GM23248 (cell line): ENCODE results near the gene TRPM3. TPM values are rescaled to one million over a fixed set of nuclear protein-coding genes. Genes with fewer than 3 reads are reported as not detected.

Experiments used
- DNase-seq: peaks from one replicate; pipeline ENCODE4 v3.0.0-alpha.2; 2015
- H2AFZ ChIP-seq: fragments of 200-600 bp; sonication (generic); 2 replicates; pipeline ENCODE4 v1.6.1; 2016; ENCODE audit warnings: antibody characterized with exemption
- H3F3A ChIP-seq: fragments of 200-600 bp; sonication (generic); 2 replicates; pipeline ENCODE4 v1.6.1; 2016; ENCODE audit warnings: mild to moderate bottlenecking, antibody characterized with exemption, mixed run types; ENCODE audit not compliant: insufficient read depth
- H3K27ac ChIP-seq: fragments of 200-600 bp; sonication (generic); 2 replicates; pipeline ENCODE4 v1.5.1; 2016; ENCODE audit warnings: mild to moderate bottlenecking
- H3K27me3 ChIP-seq: fragments of 200-600 bp; sonication (generic); replicated peaks from 2 replicates; pipeline ENCODE4 v1.6.1; 2016; ENCODE audit warnings: mild to moderate bottlenecking; ENCODE audit not compliant: insufficient read depth
- H3K36me3 ChIP-seq: fragments of 200-600 bp; sonication (generic); 2 replicates; pipeline ENCODE4 v1.6.1; 2016; ENCODE audit warnings: low read depth, mild to moderate bottlenecking
- H3K4me1 ChIP-seq: fragments of 200-600 bp; sonication (generic); 2 replicates; pipeline ENCODE4 v1.6.1; 2016; ENCODE audit warnings: mild to moderate bottlenecking; ENCODE audit not compliant: insufficient read depth
- H3K4me2 ChIP-seq: fragments of 200-600 bp; sonication (generic); one replicate; pipeline ENCODE4 v1.6.1; 2016; ENCODE audit warnings: mild to moderate bottlenecking; ENCODE audit not compliant: unreplicated experiment
- H3K4me3 ChIP-seq: fragments of 200-600 bp; sonication (generic); 2 replicates; pipeline ENCODE4 v1.5.1; 2016; ENCODE audit warnings: mild to moderate bottlenecking
- H3K79me2 ChIP-seq: fragments of 200-600 bp; sonication (generic); 2 replicates; pipeline ENCODE4 v1.6.1; 2016; ENCODE audit warnings: mild to moderate bottlenecking; ENCODE audit not compliant: insufficient read depth
- H3K9ac ChIP-seq: fragments of 200-600 bp; sonication (generic); 2 replicates; pipeline ENCODE4 v1.6.1; 2016; ENCODE audit warnings: mild to moderate bottlenecking
- H3K9me2 ChIP-seq: fragments of 200-600 bp; sonication (generic); 2 replicates; pipeline ENCODE4 v1.6.1; 2016; ENCODE audit warnings: mixed run types, mild to moderate bottlenecking, moderate library complexity; ENCODE audit not compliant: insufficient read depth
- H3K9me3 ChIP-seq: fragments of 200-600 bp; sonication (generic); one replicate; pipeline ENCODE4 v1.6.1; 2017; ENCODE audit warnings: low read depth
- H4K20me1 ChIP-seq: fragments of 200-600 bp; sonication (generic); 2 replicates; pipeline ENCODE4 v1.6.0; 2016; ENCODE audit not compliant: insufficient read depth
- EZH2 ChIP-seq: fragments of 200-600 bp; sonication (generic); IDR thresholded peaks from 2 replicates; pipeline ENCODE4 v1.6.1; 2018; ENCODE audit warnings: antibody characterized with exemption, mild to moderate bottlenecking; ENCODE audit not compliant: insufficient read depth, poor library complexity, severe bottlenecking
- EZH2phosphoT487 ChIP-seq: fragments of 200-600 bp; sonication (generic); IDR thresholded peaks from 2 replicates; pipeline ENCODE4 v1.6.1; 2018; ENCODE audit warnings: antibody characterized with exemption, moderate library complexity, mild to moderate bottlenecking, low read depth; ENCODE audit not compliant: insufficient read depth
- WGBS, 2 experiments: methylation state at CpG; one replicate each; pipeline ENCODE4 v1.1.6; 2015 to 2017; ENCODE audit warnings: low lambda C conversion rate in 2 of 2, low coverage in 1 of 2; ENCODE audit errors: missing lambda C conversion rate in 2 of 2; 5-methylcytosine and 5-hydroxymethylcytosine counted together
- in situ Hi-C: fragments of 300-500 bp; cut with MboI; formaldehyde crosslinking; loops from 2 replicates; pipeline ENCODE4 v1.15.0; 2020
- polyA plus RNA-seq: library from polyadenylated mRNA; unstranded; fragments of >200 nt; fragmentation: Nextera tagmentation; extraction: Ambion mirVana; gene quantifications from 2 replicates; pipeline ENCODE4 v1.2.1, GENCODE V29; 2016
- total RNA-seq: library from RNA; depleted of rRNA; stranded (reverse); fragments of >200 nt; shearing (Covaris generic); gene quantifications from 2 replicates; pipeline ENCODE4 v1.2.3, GENCODE V29; 2014

TRPM3 gene
- total and polyA plus RNA-seq, 2 experiments from 2014 or later: not detected

- Histone ChIP-seq H3K27ac (no peak overlapping the region), H3K27me3 (no peaks in the 10 kb centered on the region), H3F3A (no peaks in the 10 kb centered on the region), H3K79me2 (no peaks in the 10 kb centered on the region), H3K9ac (no peak overlapping the region), H3K9me2 (no peaks in the 10 kb centered on the region), H3K36me3 (no peaks in the 10 kb centered on the region), H2AFZ (no peak overlapping the region), H3K4me1 (no peaks in the 10 kb centered on the region), H3K4me3 (no peak overlapping the region), H3K9me3 (no peaks in the 10 kb centered on the region), H3K4me2 (no peak overlapping the region), H4K20me1 (no peaks in the 10 kb centered on the region)
- WGBS, 2 experiments: 25 to 49% methylated on average over 1 of the region's 1 CpG
- in situ Hi-C loops: loop anchor here (10.0 kb wide), 1 partner anchor 92 kb away; no protein-coding TSS in a partner anchor
- TF ChIP-seq EZH2 (no peak), EZH2phosphoT487 (no peak)
- DNase-seq: no peak
These were observed 618.7 kb downstream of the TRPM3 start for GRCh38 chr9:70502690-70503089.

- Histone ChIP-seq H3K4me2 (no peak overlapping the region), H3K9me3 (no peaks in the 10 kb centered on the region), H3K9ac (no peak overlapping the region), H3K36me3 (no peaks in the 10 kb centered on the region), H3K79me2 (no peaks in the 10 kb centered on the region), H2AFZ (no peak overlapping the region), H3K4me1 (no peaks in the 10 kb centered on the region), H3K4me3 (no peak overlapping the region), H3K27ac (no peak overlapping the region), H3K9me2 (no peaks in the 10 kb centered on the region), H3F3A (no peaks in the 10 kb centered on the region), H3K27me3 (no peaks in the 10 kb centered on the region), H4K20me1 (no peaks in the 10 kb centered on the region)
- TF ChIP-seq EZH2phosphoT487: no peak
- no peak for TF ChIP-seq EZH2
- in situ Hi-C loops: loop anchor here (10.0 kb wide), 1 partner anchor 94 kb away; no protein-coding TSS in a partner anchor
- DNase-seq: no peak
- 8 to 14% methylated on average over 1 of the region's 1 CpG for WGBS, 2 experiments
These were observed 620.6 kb downstream of the TRPM3 start for GRCh38 chr9:70500793-70501192.

GRCh38 chr9:70499621-70500020, 621.8 kb downstream of the TRPM3 start:
- Histone ChIP-seq H3K27me3 (no peaks in the 10 kb centered on the region), H3K4me1 (no peaks in the 10 kb centered on the region), H3K9me3 (no peaks in the 10 kb centered on the region), H3K4me3 (no peak overlapping the region), H4K20me1 (no peaks in the 10 kb centered on the region), H3K9ac (no peak overlapping the region), H3K36me3 (no peaks in the 10 kb centered on the region), H3K4me2 (no peak overlapping the region), H3K27ac (no peak overlapping the region), H3K79me2 (no peaks in the 10 kb centered on the region), H3K9me2 (no peaks in the 10 kb centered on the region), H2AFZ (no peak overlapping the region), H3F3A (no peaks in the 10 kb centered on the region)
- TF ChIP-seq EZH2phosphoT487 (no peak), EZH2 (no peak)
- 21 to 27% methylated on average over 1 of the region's 1 CpG for WGBS, 2 experiments
- DNase-seq: no peak
- in situ Hi-C loops: loop anchor here (10.0 kb wide), 1 partner anchor 95 kb away; no protein-coding TSS in a partner anchor

GRCh38 chr9:70498866-70499265, 622.6 kb downstream of the TRPM3 start:
- Histone ChIP-seq H4K20me1 (no peaks in the 10 kb centered on the region), H3K9ac (no peak overlapping the region), H3K27ac (no peak overlapping the region), H2AFZ (no peak overlapping the region), H3K9me3 (no peaks in the 10 kb centered on the region), H3K4me2 (no peak overlapping the region), H3K9me2 (no peaks in the 10 kb centered on the region), H3K36me3 (no peaks in the 10 kb centered on the region), H3K27me3 (no peaks in the 10 kb centered on the region), H3K79me2 (no peaks in the 10 kb centered on the region), H3K4me3 (no peak overlapping the region), H3F3A (no peaks in the 10 kb centered on the region), H3K4me1 (no peaks in the 10 kb centered on the region)
- WGBS, 2 experiments: 88 to 89% methylated on average over 3 of the region's 3 CpGs
- in situ Hi-C loops: no loop called here
- no peak for TF ChIP-seq EZH2
- no peak for TF ChIP-seq EZH2phosphoT487
- DNase-seq: no peak

GRCh38 chr9:70496244-70496643, 625.2 kb downstream of the TRPM3 start:
- no peak overlapping the region for H2AFZ ChIP-seq
- no peaks in the 10 kb centered on the region for H3K4me1 ChIP-seq
- H3K27me3 ChIP-seq: no peaks in the 10 kb centered on the region
- no peaks in the 10 kb centered on the region for H3K9me3 ChIP-seq
- no peaks in the 10 kb centered on the region for H3K79me2 ChIP-seq
- no peaks in the 10 kb centered on the region for H3K36me3 ChIP-seq
- no peak overlapping the region for H3K4me3 ChIP-seq
- H3F3A ChIP-seq: no peaks in the 10 kb centered on the region
- in situ Hi-C loops: no loop called here
- no peak for DNase-seq
- H3K27ac ChIP-seq: no peak overlapping the region
- no peaks in the 10 kb centered on the region for H3K9me2 ChIP-seq
- H3K4me2 ChIP-seq: no peak overlapping the region
- WGBS, 2 experiments: 98 to 100% methylated on average over 2 of the region's 2 CpGs
- TF ChIP-seq EZH2phosphoT487: no peak
- TF ChIP-seq EZH2: no peak
- H3K9ac ChIP-seq: no peak overlapping the region
- H4K20me1 ChIP-seq: no peaks in the 10 kb centered on the region
